Measurements from ENCODE around the gene BABAM2. TPM values are rescaled to one million over a fixed set of nuclear protein-coding genes. Genes with fewer than 3 reads are reported as not detected.
"Not testable (repeated sequence)": the region's sequence is repeated elsewhere in the genome, so short reads cannot be mapped to it uniquely, and the experiment has no call there.

BABAM2 gene
- total RNA-seq, 1 donor from 2014 or later: 35.3 TPM

DNA sequence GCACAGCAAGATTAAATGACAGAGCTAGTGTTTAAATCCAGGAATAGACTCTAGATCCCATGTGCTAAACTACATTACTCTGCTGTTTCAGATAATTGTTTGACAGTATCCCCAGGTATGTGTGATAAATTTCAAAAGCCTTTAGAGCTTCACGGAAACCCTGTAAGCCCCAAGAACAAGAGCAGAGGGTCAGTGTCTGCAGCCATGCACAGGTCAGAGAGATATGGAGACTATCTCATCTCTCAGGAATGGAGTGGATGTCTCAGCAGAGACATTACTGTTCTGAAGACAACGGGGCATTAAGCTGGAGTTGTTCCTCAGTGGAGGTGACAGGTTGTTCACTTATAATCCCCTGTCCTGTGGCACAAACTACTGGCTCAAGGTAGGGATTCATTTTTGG lies 363.0 kb downstream of the BABAM2 start:
- H3K4me3 ChIP-seq (ENCODE audit: low read depth, low read length): no peak overlapping the region
- no peaks in the 10 kb centered on the region for H3K27me3 ChIP-seq (ENCODE audit: control insufficient read depth, insufficient read depth, low read length)
- DNase-seq (ENCODE audit: low read depth): no peak
- TF ChIP-seq, protein P1, sequence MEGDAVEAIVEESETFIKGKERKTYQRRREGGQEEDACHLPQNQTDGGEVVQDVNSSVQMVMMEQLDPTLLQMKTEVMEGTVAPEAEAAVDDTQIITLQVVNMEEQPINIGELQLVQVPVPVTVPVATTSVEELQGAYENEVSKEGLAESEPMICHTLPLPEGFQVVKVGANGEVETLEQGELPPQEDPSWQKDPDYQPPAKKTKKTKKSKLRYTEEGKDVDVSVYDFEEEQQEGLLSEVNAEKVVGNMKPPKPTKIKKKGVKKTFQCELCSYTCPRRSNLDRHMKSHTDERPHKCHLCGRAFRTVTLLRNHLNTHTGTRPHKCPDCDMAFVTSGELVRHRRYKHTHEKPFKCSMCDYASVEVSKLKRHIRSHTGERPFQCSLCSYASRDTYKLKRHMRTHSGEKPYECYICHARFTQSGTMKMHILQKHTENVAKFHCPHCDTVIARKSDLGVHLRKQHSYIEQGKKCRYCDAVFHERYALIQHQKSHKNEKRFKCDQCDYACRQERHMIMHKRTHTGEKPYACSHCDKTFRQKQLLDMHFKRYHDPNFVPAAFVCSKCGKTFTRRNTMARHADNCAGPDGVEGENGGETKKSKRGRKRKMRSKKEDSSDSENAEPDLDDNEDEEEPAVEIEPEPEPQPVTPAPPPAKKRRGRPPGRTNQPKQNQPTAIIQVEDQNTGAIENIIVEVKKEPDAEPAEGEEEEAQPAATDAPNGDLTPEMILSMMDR (IDR thresholded peaks at IDR 0.05; ENCODE audit: insufficient read depth, low read length, poor library complexity, severe bottlenecking): no peak
- H3K36me3 ChIP-seq (ENCODE audit: control insufficient read depth, insufficient read depth, low read length): no peaks in the 10 kb centered on the region

DNA sequence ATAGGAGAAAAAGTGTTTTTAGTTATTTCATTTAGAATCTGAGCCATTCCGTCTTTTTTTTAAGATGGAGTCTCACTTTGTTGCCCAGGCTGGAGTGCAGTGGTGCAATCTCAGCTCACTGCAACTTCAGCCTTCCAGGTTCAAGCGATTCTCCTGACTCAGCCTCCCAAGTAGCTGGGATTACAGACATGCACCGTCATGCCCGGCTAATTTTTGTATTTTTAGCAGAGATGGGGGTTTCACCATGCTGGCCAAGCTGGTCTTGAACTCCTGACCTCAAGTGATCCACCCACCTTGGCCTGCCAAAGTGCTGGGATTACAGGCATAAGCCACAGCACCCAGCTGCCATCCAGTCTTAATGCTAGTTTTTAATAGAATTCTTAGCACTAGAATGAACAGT lies 364.7 kb downstream of the BABAM2 start:
- H3K27me3 ChIP-seq (ENCODE audit: control insufficient read depth, insufficient read depth, low read length); DNase-seq (ENCODE audit: low read depth); H3K4me3 ChIP-seq (ENCODE audit: low read depth, low read length); H3K36me3 ChIP-seq (ENCODE audit: control insufficient read depth, insufficient read depth, low read length): not testable (repeated sequence)

DNA sequence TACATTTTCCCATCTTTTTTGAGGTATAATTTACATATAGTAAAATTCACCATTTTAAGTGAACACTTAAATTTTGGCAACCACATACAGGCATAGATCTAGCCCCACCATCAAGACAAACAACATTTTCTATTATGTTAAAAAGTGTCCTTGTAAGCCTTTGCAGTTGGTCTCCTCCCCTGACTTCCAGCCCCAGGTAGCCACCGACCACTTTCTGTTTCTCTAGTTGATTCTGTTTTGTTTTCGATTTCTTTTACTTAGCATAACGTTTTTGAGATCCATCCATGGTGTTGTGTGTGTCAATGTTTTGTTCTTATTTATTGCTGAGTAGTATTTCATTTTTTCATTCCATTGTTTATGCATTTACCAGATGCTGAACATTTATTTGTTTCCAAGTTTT lies 366.7 kb downstream of the BABAM2 start:
- H3K36me3 ChIP-seq (ENCODE audit: control insufficient read depth, insufficient read depth, low read length): no peaks in the 10 kb centered on the region
- TF ChIP-seq, protein P1 (IDR thresholded peaks at IDR 0.05; ENCODE audit: insufficient read depth, low read length, poor library complexity, severe bottlenecking): no peak
- no peaks in the 10 kb centered on the region for H3K27me3 ChIP-seq (ENCODE audit: control insufficient read depth, insufficient read depth, low read length)
- DNase-seq (ENCODE audit: low read depth): no peak
- H3K4me3 ChIP-seq (ENCODE audit: low read depth, low read length): no peak overlapping the region

DNA sequence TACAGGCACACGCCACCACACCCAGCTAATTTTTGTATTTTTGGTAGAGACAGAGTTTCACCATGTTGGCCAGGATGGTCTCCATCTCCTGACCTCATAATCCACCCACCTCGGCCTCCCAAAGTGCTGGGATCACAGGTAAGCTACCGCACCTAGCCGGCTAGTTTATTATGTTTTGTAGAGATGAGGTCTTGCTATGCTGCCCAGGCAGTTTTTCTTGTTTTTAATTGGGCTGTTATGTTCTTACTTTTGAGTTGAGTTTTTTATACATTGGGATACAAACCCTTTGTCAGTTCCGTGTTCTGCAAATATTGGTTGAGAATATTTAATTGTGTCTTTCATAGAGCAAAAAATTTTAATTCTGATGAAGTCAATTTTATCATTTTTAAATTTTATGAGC lies 368.7 kb downstream of the BABAM2 start:
- not testable (repeated sequence) for H3K36me3 ChIP-seq (ENCODE audit: control insufficient read depth, insufficient read depth, low read length); H3K27me3 ChIP-seq (ENCODE audit: control insufficient read depth, insufficient read depth, low read length); DNase-seq (ENCODE audit: low read depth); H3K4me3 ChIP-seq (ENCODE audit: low read depth, low read length)

DNA sequence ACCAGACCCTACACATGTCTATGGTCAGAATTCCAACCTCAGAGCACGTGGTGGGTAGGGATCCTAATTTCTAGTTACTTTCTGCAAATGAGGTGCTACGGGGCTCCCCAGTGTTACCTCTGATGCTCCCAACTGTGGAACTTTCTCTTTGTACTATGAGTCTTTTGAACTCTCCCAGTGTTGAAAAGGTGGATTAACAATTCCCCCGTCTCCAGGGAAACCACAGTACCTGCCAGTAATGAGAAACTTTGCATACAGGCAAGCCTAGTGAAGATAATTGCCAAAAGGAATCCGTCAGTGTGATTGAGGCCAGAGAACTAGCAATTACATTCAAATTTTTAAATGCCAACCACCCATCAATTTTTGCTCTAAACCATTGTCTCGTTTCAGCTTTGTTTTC lies 373.2 kb downstream of the BABAM2 start:
- Histone ChIP-seq H3K27me3 (ENCODE audit: control insufficient read depth, insufficient read depth, low read length) (no peaks in the 10 kb centered on the region), H3K36me3 (ENCODE audit: control insufficient read depth, insufficient read depth, low read length) (no peaks in the 10 kb centered on the region), H3K4me3 (ENCODE audit: low read depth, low read length) (no peak overlapping the region)
- TF ChIP-seq, protein P1 (IDR thresholded peaks at IDR 0.05; ENCODE audit: insufficient read depth, low read length, poor library complexity, severe bottlenecking): no peak
- DNase-seq (ENCODE audit: low read depth): no peak

DNA sequence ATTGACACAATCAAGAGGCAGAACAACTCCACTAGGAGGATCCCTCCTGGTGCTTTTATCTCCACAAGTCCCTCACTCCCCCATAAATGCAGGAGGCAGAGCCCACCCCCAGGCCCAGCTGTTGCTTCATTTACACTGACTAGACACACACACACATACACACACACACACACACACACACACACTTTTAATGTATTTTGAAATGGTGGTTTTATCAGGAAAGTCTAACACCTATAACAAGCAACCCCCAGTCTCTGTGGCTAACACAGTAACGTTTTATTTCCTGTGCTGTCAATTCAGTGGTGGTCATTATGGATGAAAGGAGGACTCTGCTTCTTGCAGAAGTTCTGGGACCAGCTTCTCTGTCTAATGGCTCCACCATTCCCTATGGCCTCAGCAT lies 376.8 kb downstream of the BABAM2 start:
- Histone ChIP-seq H3K36me3 (ENCODE audit: control insufficient read depth, insufficient read depth, low read length) (no peaks in the 10 kb centered on the region), H3K27me3 (ENCODE audit: control insufficient read depth, insufficient read depth, low read length) (no peaks in the 10 kb centered on the region), H3K4me3 (ENCODE audit: low read depth, low read length) (no peak overlapping the region)
- TF ChIP-seq, protein P1 (IDR thresholded peaks at IDR 0.05; ENCODE audit: insufficient read depth, low read length, poor library complexity, severe bottlenecking): no peak
- no peak for DNase-seq (ENCODE audit: low read depth)

DNA sequence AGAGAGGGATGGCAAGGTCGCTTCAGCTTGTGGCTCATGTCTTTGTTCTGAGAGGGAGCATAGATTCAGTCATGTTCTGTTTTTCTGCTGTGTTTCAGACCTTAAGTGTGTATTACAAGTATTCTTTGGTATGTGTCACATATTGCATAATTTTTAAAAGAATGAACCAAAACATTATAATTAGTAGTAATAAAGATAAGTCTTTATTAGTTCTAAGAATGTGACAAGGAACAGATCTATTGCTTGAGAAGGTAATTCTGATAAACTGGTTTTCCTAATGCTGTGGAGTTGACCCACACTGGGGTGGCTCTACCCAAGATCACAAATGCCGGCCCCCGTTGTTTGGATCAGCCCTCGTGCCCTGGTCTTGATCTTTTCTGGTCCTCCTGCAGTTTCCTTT lies 377.9 kb downstream of the BABAM2 start:
- no peak overlapping the region for H3K4me3 ChIP-seq (ENCODE audit: low read depth, low read length)
- TF ChIP-seq, protein P1 (IDR thresholded peaks at IDR 0.05; ENCODE audit: insufficient read depth, low read length, poor library complexity, severe bottlenecking): no peak
- DNase-seq (ENCODE audit: low read depth): no peak
- H3K36me3 ChIP-seq (ENCODE audit: control insufficient read depth, insufficient read depth, low read length): no peaks in the 10 kb centered on the region
- H3K27me3 ChIP-seq (ENCODE audit: control insufficient read depth, insufficient read depth, low read length): no peaks in the 10 kb centered on the region
